Measurements from ENCODE around the gene MSH5. TPM values are rescaled to one million over a fixed set of nuclear protein-coding genes. Genes with fewer than 3 reads are reported as not detected.
A peak's percentile ranks its signal among the peaks of the same experiment; 100 is the strongest.

The MSH5 gene
- total RNA-seq = 9.1 TPM
- polyA plus RNA-seq (ENCODE audit: insufficient read depth in 1 of 8, insufficient read length in 8 of 8, low replicate concordance in 1 of 8) = 10 to 100 TPM in 6 of 8 donors, 1 to 10 TPM in 2; 5.3 to 20.8 (median 11.5) TPM
- long read RNA-seq, donor 1 = 0 reads
- long read RNA-seq, donor 2 = 0 reads
- long read RNA-seq, donor 3 = 0 reads
- long read RNA-seq, donor 4 = 0 reads
- long read RNA-seq, donor 5 = 0 reads
- long read RNA-seq, donor 6, partial matches to known transcripts = 0 of 2 reads
- long read RNA-seq, donor 6, other reads (novel, unspliced or antisense) = 0 of 2 reads
- long read RNA-seq, donor 7 = 0 reads
- long read RNA-seq, donor 8, partial matches to known transcripts = 0 of 2 reads
- long read RNA-seq, donor 8, other reads (novel, unspliced or antisense) = 0 of 2 reads
- long read RNA-seq, donor 9 = 0 reads
- long read RNA-seq, donor 10 = 0 reads
- long read RNA-seq, donor 11 = 0 reads

DNA sequence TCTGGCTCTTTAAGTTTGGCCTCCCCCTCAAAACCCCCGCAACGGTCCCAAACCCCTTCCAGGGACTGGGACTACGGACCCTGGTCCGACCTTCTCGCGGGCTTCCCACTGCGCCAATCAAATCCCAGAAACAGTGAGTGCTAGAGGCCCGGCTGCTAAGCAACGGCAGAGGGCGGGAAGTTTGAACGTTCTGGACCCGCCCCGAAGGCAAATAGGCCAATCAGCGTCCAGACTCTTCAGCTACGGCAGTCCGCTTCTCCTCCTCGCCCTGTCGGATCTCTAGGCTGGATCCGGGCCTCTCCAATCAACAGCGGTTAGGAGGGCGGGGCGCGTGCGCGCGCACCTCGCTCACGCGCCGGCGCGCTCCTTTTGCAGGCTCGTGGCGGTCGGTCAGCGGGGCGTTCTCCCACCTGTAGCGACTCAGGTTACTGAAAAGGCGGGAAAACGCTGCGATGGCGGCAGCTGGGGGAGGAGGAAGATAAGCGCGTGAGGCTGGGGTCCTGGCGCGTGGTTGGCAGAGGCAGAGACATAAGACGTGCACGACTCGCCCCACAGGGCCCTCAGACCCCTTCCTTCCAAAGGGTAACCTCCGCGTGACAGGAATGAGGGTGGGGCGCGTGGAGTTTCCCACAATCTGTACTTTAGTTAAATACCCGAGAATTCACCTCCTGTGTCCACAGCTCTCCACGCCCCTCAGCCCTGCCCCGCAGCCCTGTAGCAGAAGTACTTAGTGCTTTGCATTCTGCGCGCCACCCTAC is at the start of gene MSH5:
MSH5 (plus strand) TSS at position 367 of the 758 bp plus-strand sequence. CDS start 462 bp downstream, outside the sequence.
- H3K27ac ChIP-seq (ENCODE audit: low read length) = peak within 1 kb of the TSS; percentile 97

DNA sequence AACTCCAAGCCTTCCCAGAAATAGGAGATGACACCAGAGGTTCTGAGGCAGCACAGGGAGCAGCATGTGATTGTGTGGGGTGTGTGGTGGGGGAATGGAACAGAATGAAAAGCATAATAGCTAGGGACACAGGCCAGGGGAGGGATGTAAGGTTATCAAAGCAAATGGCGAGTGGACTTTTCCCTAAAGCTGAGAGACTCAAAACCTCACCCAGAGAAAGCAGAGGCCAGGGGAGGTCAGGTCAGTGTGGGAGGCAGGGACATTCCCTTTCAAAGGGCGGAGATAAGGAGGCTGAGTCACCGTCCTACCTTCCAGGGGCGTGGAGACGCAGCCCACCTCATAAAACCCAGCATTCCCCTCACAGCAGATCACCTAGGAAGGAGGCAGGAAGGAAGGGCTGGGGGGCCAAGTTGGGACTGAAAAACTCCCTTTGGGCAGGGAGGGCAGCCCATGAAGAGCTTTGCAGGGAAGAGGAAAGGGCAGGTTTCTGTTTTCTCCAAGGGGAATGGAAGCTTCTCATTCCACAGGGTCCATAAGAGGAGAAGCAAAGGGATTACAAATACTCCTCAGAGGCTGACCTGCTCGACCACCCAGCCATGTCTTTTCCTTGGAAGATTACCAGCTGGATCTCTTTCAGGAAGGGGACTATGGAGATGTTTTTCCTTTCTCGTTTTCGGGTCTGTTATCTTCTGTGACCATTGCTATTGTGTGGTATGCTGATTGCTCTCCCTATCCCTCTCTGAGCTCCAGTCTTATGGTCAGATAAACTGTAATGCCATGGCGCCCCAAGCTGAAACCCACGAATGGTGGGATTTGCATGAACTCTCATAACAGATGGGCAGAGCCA is 49.4 kb upstream of the MSH5 start:
- Histone ChIP-seq H3K4me3 (ENCODE audit: low read length) (no peak overlapping the region), H3K36me3 (ENCODE audit: control insufficient read depth, insufficient read depth, low read length) (peaks cover 90% of the 10 kb centered on the region), H3K9me3 (replicated peaks; ENCODE audit: control insufficient read depth, low read depth, low read length) (no peaks in the 10 kb centered on the region), H3K4me1 (ENCODE audit: control insufficient read depth, insufficient read depth, low read length) (no peaks in the 10 kb centered on the region), H3K27me3 (ENCODE audit: control insufficient read depth, insufficient read depth, low read length) (no peaks in the 10 kb centered on the region), H3K27ac (ENCODE audit: low read length) (no peak overlapping the region)
- no peak for DNase-seq
- WGBS (ENCODE audit: insufficient coverage) = no CpG with 5 or more reads among the region's 10 CpGs

More for the DNA sequence above, at the start of gene MSH5:
- peaks cover 26% of the 10 kb centered on the region for H3K36me3 ChIP-seq (ENCODE audit: control insufficient read depth, insufficient read depth, low read length)
- H3K4me1 ChIP-seq (ENCODE audit: control insufficient read depth, insufficient read depth, low read length) = peaks cover 40% of the 10 kb centered on the region
- WGBS (ENCODE audit: insufficient coverage) = under 1% methylated on average over 56 of the region's 58 CpGs
- peak within 1 kb of the TSS; percentile 96 for H3K4me3 ChIP-seq (ENCODE audit: low read length)
- no peaks in the 10 kb centered on the region for H3K27me3 ChIP-seq (ENCODE audit: control insufficient read depth, insufficient read depth, low read length)
- no peaks in the 10 kb centered on the region for H3K9me3 ChIP-seq (replicated peaks; ENCODE audit: control insufficient read depth, low read depth, low read length)
- peak; percentile 100 for DNase-seq

DNA sequence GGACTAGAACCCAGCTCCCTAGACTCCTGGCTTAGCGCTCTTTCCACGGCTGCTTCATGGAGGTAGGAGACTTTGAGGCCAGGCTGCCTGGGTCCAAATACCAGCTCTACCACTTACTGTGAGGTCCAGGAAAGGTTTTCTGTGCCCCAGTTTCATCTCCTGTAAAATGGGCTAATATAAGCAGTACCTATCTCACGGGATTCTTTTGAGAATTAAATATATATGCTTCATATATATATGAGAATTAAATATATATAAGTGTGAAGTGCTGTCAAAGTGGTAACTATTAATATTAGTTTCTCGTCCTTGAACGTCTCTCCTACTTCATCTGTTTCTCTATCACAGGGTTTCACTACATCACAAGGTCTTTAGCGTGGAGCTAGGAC is 48.7 kb upstream of the MSH5 start:
- H3K9me3 ChIP-seq (replicated peaks; ENCODE audit: control insufficient read depth, low read depth, low read length) = no peaks in the 10 kb centered on the region
- DNase-seq = no peak
- H3K27ac ChIP-seq (ENCODE audit: low read length) = no peak overlapping the region
- WGBS (ENCODE audit: insufficient coverage) = 73% methylated on average over 2 of the region's 6 CpGs
- no peak overlapping the region for H3K4me3 ChIP-seq (ENCODE audit: low read length)
- H3K27me3 ChIP-seq (ENCODE audit: control insufficient read depth, insufficient read depth, low read length) = no peaks in the 10 kb centered on the region
- H3K4me1 ChIP-seq (ENCODE audit: control insufficient read depth, insufficient read depth, low read length) = no peaks in the 10 kb centered on the region
- H3K36me3 ChIP-seq (ENCODE audit: control insufficient read depth, insufficient read depth, low read length) = peaks cover 85% of the 10 kb centered on the region

DNA sequence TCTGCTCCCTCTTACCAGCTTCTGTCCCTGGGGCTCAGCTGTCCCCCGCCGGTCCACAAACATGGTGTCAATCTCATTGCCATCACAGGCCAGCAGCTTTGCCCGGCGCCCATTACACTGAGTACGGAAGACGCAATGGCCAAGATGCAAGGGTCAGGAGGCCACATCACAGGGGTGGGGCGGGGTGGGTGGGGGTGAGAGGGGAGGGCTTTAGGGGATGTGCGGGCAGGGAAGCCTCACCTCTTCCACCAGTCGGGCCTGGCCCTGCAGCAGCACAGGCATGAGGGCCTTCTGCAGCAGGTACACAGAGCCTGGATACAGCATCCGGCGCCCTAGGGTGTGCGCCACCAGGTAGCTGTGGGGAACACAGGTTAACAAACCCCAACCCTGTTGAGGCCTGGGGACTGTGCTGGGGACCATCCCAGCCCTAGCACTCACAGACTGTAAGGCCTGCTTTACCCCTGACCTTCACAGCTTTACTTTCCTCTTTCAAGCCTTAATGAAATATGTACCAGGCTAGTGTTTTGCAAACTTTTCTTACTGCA is 48.2 kb upstream of the MSH5 start:
- Histone ChIP-seq H3K36me3 (ENCODE audit: control insufficient read depth, insufficient read depth, low read length) (peaks cover 83% of the 10 kb centered on the region), H3K4me3 (ENCODE audit: low read length) (no peak overlapping the region), H3K27me3 (ENCODE audit: control insufficient read depth, insufficient read depth, low read length) (no peaks in the 10 kb centered on the region), H3K9me3 (replicated peaks; ENCODE audit: control insufficient read depth, low read depth, low read length) (no peaks in the 10 kb centered on the region), H3K27ac (ENCODE audit: low read length) (no peak overlapping the region), H3K4me1 (ENCODE audit: control insufficient read depth, insufficient read depth, low read length) (no peaks in the 10 kb centered on the region)
- WGBS (ENCODE audit: insufficient coverage) = 95% methylated on average over 8 of the region's 12 CpGs
- no peak for DNase-seq

DNA sequence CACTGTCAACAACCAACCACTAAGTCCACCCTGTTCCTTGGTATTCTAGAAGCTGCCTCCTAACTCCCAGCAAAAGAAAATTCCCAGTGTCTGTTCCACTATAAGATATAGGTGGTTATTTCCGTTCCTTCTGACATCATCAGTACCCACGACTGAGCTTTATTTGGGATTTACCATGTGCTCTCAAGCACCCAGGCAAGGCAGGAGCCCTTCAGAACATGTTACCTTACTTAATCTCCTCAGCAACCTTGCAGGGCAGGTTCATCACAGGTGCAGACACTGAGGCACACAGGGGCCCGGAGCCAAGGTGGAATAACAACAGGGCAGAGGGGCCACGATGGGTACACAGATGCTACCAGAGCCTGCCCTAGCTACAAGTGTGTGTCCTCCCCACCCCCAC is 47.5 kb upstream of the MSH5 start:
- H3K9me3 ChIP-seq (replicated peaks; ENCODE audit: control insufficient read depth, low read depth, low read length) = no peaks in the 10 kb centered on the region
- H3K4me1 ChIP-seq (ENCODE audit: control insufficient read depth, insufficient read depth, low read length) = no peaks in the 10 kb centered on the region
- no peak for DNase-seq
- H3K27me3 ChIP-seq (ENCODE audit: control insufficient read depth, insufficient read depth, low read length) = no peaks in the 10 kb centered on the region
- H3K27ac ChIP-seq (ENCODE audit: low read length) = no peak overlapping the region
- H3K36me3 ChIP-seq (ENCODE audit: control insufficient read depth, insufficient read depth, low read length) = peaks cover 82% of the 10 kb centered on the region
- WGBS (ENCODE audit: insufficient coverage) = 81% methylated on average over 2 of the region's 4 CpGs
- H3K4me3 ChIP-seq (ENCODE audit: low read length) = no peak overlapping the region

DNA sequence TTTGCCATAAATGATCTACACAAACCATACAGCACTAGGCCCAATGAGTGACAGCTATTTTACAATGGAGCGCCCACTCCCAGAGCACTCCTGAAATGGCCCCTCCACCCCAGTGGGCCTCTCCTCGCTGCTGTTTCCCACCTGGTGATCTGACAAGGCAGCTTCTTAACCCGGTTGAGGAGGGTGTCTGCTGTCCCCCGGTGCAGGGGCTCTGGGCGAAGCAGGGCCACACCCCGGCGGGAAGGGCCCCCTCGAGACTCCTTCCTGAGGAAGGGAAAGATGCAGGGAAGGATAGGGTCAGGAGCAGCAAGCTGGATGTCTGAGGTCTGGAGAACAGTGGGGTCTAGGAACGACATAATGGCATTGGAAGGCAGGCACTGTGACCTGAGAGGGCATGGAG is 46.9 kb upstream of the MSH5 start:
- no peak overlapping the region for H3K4me3 ChIP-seq (ENCODE audit: low read length)
- H3K27me3 ChIP-seq (ENCODE audit: control insufficient read depth, insufficient read depth, low read length) = no peaks in the 10 kb centered on the region
- no peak overlapping the region for H3K27ac ChIP-seq (ENCODE audit: low read length)
- DNase-seq = no peak
- peaks cover 81% of the 10 kb centered on the region for H3K36me3 ChIP-seq (ENCODE audit: control insufficient read depth, insufficient read depth, low read length)
- no peaks in the 10 kb centered on the region for H3K4me1 ChIP-seq (ENCODE audit: control insufficient read depth, insufficient read depth, low read length)
- H3K9me3 ChIP-seq (replicated peaks; ENCODE audit: control insufficient read depth, low read depth, low read length) = no peaks in the 10 kb centered on the region
- 97% methylated on average over 8 of the region's 9 CpGs for WGBS (ENCODE audit: insufficient coverage)

DNA sequence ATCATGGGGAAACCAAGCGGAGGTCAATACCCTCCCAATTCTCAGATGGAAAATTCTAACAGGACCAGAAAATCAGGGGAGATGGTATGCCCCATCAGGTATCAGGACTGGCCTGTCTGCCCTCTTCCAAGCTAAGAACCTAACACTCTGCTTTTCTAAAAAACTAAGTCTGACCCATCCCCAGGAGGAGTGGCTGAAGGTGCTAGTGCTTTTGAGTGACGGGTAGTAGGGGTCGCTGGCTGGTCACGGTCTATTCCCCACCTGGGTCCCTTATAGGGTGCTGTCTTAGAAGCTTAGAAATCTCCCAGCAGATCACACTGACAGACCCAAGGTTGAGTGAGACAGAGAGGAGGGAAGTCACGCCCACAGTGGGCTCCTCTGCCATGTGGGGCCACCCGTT is 46.3 kb upstream of the MSH5 start:
- Histone ChIP-seq H3K4me1 (ENCODE audit: control insufficient read depth, insufficient read depth, low read length) (no peaks in the 10 kb centered on the region), H3K36me3 (ENCODE audit: control insufficient read depth, insufficient read depth, low read length) (peaks cover 75% of the 10 kb centered on the region), H3K27ac (ENCODE audit: low read length) (no peak overlapping the region), H3K27me3 (ENCODE audit: control insufficient read depth, insufficient read depth, low read length) (no peaks in the 10 kb centered on the region), H3K9me3 (replicated peaks; ENCODE audit: control insufficient read depth, low read depth, low read length) (no peaks in the 10 kb centered on the region), H3K4me3 (ENCODE audit: low read length) (no peak overlapping the region)
- no peak for DNase-seq
- 83% methylated on average over 2 of the region's 6 CpGs for WGBS (ENCODE audit: insufficient coverage)

DNA sequence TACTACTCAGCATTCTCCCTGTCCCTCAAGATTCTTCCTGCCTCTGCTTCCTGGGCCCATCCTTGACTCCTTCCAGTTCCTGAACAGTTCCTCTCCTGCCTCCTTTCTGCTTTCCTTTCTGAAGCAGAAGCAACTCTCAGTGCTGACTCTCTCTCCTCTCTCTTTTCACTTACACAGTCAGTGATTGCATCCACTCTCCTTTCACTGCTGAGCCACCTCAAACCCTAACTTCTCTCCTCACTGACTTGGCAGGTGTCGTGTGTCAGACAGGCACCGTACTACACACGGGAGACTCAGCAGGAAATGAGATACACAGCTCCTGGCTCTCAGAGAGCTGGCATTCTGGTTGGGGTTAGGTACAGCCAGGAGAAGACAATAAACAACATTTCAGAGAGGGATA is 42.2 kb upstream of the MSH5 start:
- H3K27ac ChIP-seq (ENCODE audit: low read length) = no peak overlapping the region
- no CpG with 5 or more reads among the region's 3 CpGs for WGBS (ENCODE audit: insufficient coverage)
- peaks cover 59% of the 10 kb centered on the region for H3K36me3 ChIP-seq (ENCODE audit: control insufficient read depth, insufficient read depth, low read length)
- H3K9me3 ChIP-seq (replicated peaks; ENCODE audit: control insufficient read depth, low read depth, low read length) = no peaks in the 10 kb centered on the region
- no peak overlapping the region for H3K4me3 ChIP-seq (ENCODE audit: low read length)
- no peaks in the 10 kb centered on the region for H3K27me3 ChIP-seq (ENCODE audit: control insufficient read depth, insufficient read depth, low read length)
- DNase-seq = no peak
- H3K4me1 ChIP-seq (ENCODE audit: control insufficient read depth, insufficient read depth, low read length) = peaks cover 15% of the 10 kb centered on the region

DNA sequence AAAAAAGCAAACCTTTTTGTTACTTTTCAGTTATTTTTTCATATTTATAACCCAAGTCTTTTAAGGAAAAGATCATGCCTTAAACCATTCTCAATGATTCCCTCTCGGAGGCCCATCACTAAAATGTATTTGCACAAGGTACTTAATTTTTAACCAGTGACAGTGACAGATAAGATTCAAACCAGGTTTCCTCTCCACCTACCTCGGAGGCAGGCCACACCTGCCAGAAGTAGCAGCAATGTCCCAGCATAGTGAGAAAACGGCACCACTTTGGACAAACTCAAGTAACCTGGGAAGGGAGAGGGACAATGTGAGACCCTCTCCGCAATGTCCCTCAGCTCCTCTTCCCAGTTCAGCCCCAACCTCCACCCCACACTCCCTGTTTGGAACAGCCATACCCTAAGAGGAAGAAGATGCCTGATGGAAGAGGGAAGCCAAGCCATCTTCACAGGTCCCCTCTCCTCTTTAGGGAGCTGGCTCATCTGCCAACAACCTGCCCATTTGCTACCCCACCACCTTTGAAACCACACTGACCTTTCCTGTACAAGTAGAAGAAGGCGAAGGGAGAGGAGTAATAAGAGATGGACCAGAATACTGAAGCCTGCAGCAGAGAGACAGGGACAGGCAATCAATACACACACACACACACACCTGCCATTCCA is 38.9 kb upstream of the MSH5 start:
- DNase-seq = no peak
- H3K4me1 ChIP-seq (ENCODE audit: control insufficient read depth, insufficient read depth, low read length) = peaks cover 20% of the 10 kb centered on the region
- no peaks in the 10 kb centered on the region for H3K27me3 ChIP-seq (ENCODE audit: control insufficient read depth, insufficient read depth, low read length)
- 89% methylated on average over 1 of the region's 5 CpGs for WGBS (ENCODE audit: insufficient coverage)
- peaks cover 36% of the 10 kb centered on the region for H3K36me3 ChIP-seq (ENCODE audit: control insufficient read depth, insufficient read depth, low read length)
- peak overlapping the region; percentile 96 for H3K27ac ChIP-seq (ENCODE audit: low read length)
- H3K4me3 ChIP-seq (ENCODE audit: low read length) = no peak overlapping the region
- no peaks in the 10 kb centered on the region for H3K9me3 ChIP-seq (replicated peaks; ENCODE audit: control insufficient read depth, low read depth, low read length)

All from muscle of leg (tissue), 16 donors.